Mucosa of rectum (tissue), 2 donors: ENCODE data around the gene SGPP2.
"Not testable (repeated sequence)": the region's sequence is repeated elsewhere in the genome, so short reads cannot be mapped to it uniquely, and the experiment has no call there.

Experiments
- H3K27ac ChIP-seq, 2 donors: one replicate each; pipeline ENCODE4 v1.7.0; 2013; ENCODE audit warnings: inconsistent platforms in 2 of 2, low read depth in 2 of 2, low read length in 2 of 2
- H3K27me3 ChIP-seq, 2 donors: one replicate each; pipeline ENCODE4 v1.7.0; 2013; ENCODE audit warnings: low read length in 2 of 2; ENCODE audit not compliant: control insufficient read depth in 2 of 2, insufficient read depth in 2 of 2
- H3K36me3 ChIP-seq, 2 donors: one replicate each; pipeline ENCODE4 v1.7.0; 2013; ENCODE audit warnings: low read length in 2 of 2; ENCODE audit not compliant: control insufficient read depth in 2 of 2, insufficient read depth in 2 of 2
- H3K4me1 ChIP-seq, 2 donors: one replicate each; pipeline ENCODE4 v1.7.0; 2013; ENCODE audit warnings: low read length in 2 of 2, mild to moderate bottlenecking in 1 of 2; ENCODE audit not compliant: control insufficient read depth in 2 of 2, insufficient read depth in 2 of 2
- H3K4me3 ChIP-seq, 2 donors: one replicate each; pipeline ENCODE4 v1.7.0; 2013; ENCODE audit warnings: low read length in 2 of 2
- H3K9ac ChIP-seq, 2 donors: one replicate each; pipeline ENCODE4 v1.7.0; 2013; ENCODE audit warnings: low read length in 2 of 2, low read depth in 1 of 2, mild to moderate bottlenecking in 1 of 2
- H3K9me3 ChIP-seq, 2 donors: one replicate each; pipeline ENCODE4 v1.7.0; 2013; ENCODE audit warnings: low read length in 2 of 2; ENCODE audit not compliant: control insufficient read depth in 2 of 2
- donor health status: healthy.
- donor health status: Normal muscosa, but diverticular disease.

SGPP2 gene

GRCh38 chr2:222427646-222428301, 3.4 kb downstream of the SGPP2 start:
- Histone ChIP-seq H3K4me3 (peak overlapping the region; percentile 46 to 53), H3K27ac (peak overlapping the region; percentile 91 to 94), H3K9ac (peak overlapping the region; percentile 66 to 95), H3K36me3 (no peaks in the 10 kb centered on the region), H3K4me1 (peaks cover 27 to 36% of the 10 kb centered on the region in 2 donors), H3K27me3 (peaks cover 0 to 2% of the 10 kb centered on the region in 2 donors), H3K9me3 (no peaks in the 10 kb centered on the region)

- Histone ChIP-seq H3K4me1 (peaks cover 20 to 51% of the 10 kb centered on the region in 2 donors), H3K36me3 (no peaks in the 10 kb centered on the region), H3K4me3 (no peak overlapping the region), H3K9ac (no peak overlapping the region), H3K27ac (no peak overlapping the region), H3K9me3 (no peaks in the 10 kb centered on the region), H3K27me3 (no peaks in the 10 kb centered on the region)
Measured at GRCh38 chr2:222430071-222430470, 5.7 kb downstream of the SGPP2 start.

GRCh38 chr2:222430681-222431080, 6.3 kb downstream of the SGPP2 start:
- no peaks in the 10 kb centered on the region for H3K36me3 ChIP-seq
- H3K9me3 ChIP-seq = no peaks in the 10 kb centered on the region
- H3K4me3 ChIP-seq = no peak overlapping the region
- no peaks in the 10 kb centered on the region for H3K27me3 ChIP-seq
- H3K27ac ChIP-seq = no peak overlapping the region
- H3K9ac ChIP-seq = no peak overlapping the region
- peaks cover 19 to 52% of the 10 kb centered on the region in 2 donors for H3K4me1 ChIP-seq

- Histone ChIP-seq H3K27ac (no peak overlapping the region), H3K9me3 (no peaks in the 10 kb centered on the region), H3K4me3 (no peak overlapping the region), H3K27me3 (no peaks in the 10 kb centered on the region), H3K4me1 (peaks cover 11 to 47% of the 10 kb centered on the region in 2 donors), H3K9ac (no peak overlapping the region), H3K36me3 (no peaks in the 10 kb centered on the region)
Measured at GRCh38 chr2:222431869-222432268, 7.5 kb downstream of the SGPP2 start.

GRCh38 chr2:222433332-222434173, 9.2 kb downstream of the SGPP2 start:
- H3K36me3 ChIP-seq = no peaks in the 10 kb centered on the region
- H3K4me3 ChIP-seq = no peak overlapping the region
- no peaks in the 10 kb centered on the region for H3K27me3 ChIP-seq
- peak overlapping the region in 1 of 2 donors; percentile 32 for H3K9ac ChIP-seq
- H3K27ac ChIP-seq = peak overlapping the region; percentile 38 to 48
- H3K4me1 ChIP-seq = peaks cover 7 to 40% of the 10 kb centered on the region in 2 donors
- no peaks in the 10 kb centered on the region for H3K9me3 ChIP-seq

- Histone ChIP-seq H3K36me3 (no peaks in the 10 kb centered on the region), H3K4me1 (peaks cover 7 to 40% of the 10 kb centered on the region in 2 donors), H3K9ac (no peak overlapping the region), H3K27me3 (no peaks in the 10 kb centered on the region), H3K4me3 (no peak overlapping the region), H3K9me3 (no peaks in the 10 kb centered on the region), H3K27ac (no peak overlapping the region)
Measured at GRCh38 chr2:222434204-222434603, 9.9 kb downstream of the SGPP2 start.

GRCh38 chr2:222435400-222436039, 11.2 kb downstream of the SGPP2 start:
- H3K4me3 ChIP-seq, H3K9ac ChIP-seq, H3K9me3 ChIP-seq, H3K27me3 ChIP-seq, H3K36me3 ChIP-seq: not testable (repeated sequence)
- Histone ChIP-seq H3K27ac (peak overlapping the region; percentile 62 to 64), H3K4me1 (peaks cover 7 to 48% of the 10 kb centered on the region in 2 donors)

GRCh38 chr2:222436040-222436413, 11.7 kb downstream of the SGPP2 start:
- no peaks in the 10 kb centered on the region for H3K9me3 ChIP-seq
- peak overlapping the region; percentile 62 to 64 for H3K27ac ChIP-seq
- H3K27me3 ChIP-seq = no peaks in the 10 kb centered on the region
- H3K4me3 ChIP-seq = no peak overlapping the region
- H3K4me1 ChIP-seq = peaks cover 7 to 48% of the 10 kb centered on the region in 2 donors
- H3K36me3 ChIP-seq = no peaks in the 10 kb centered on the region
- H3K9ac ChIP-seq = no peak overlapping the region

- no peak overlapping the region for H3K4me3 ChIP-seq
- peak overlapping the region in 1 of 2 donors; percentile 44 for H3K27ac ChIP-seq
- no peaks in the 10 kb centered on the region for H3K36me3 ChIP-seq
- H3K27me3 ChIP-seq = no peaks in the 10 kb centered on the region
- no peaks in the 10 kb centered on the region for H3K9me3 ChIP-seq
- H3K9ac ChIP-seq = no peak overlapping the region
- H3K4me1 ChIP-seq = peaks cover 0 to 20% of the 10 kb centered on the region in 2 donors
Measured at GRCh38 chr2:222439692-222440091, 15.3 kb downstream of the SGPP2 start.
